HG03439 (cell line): ENCODE measurements around the gene TSHZ3.

Source experiments
- ATAC-seq: cut with Tn5 transposase; IDR thresholded peaks from one replicate; pipeline ENCODE4 v1.9.1; 2021; ENCODE audit warnings: mild to moderate bottlenecking, moderate library complexity; ENCODE audit not compliant: unreplicated experiment

The TSHZ3 gene

GRCh38 chr19:31314156-31314555 is 35.1 kb downstream of the TSHZ3 start:
- no peak for ATAC-seq

GRCh38 chr19:31313291-31314030 is 35.8 kb downstream of the TSHZ3 start:
- ATAC-seq: no peak

GRCh38 chr19:31312677-31313244 is 36.5 kb downstream of the TSHZ3 start:
- no peak for ATAC-seq

DNA sequence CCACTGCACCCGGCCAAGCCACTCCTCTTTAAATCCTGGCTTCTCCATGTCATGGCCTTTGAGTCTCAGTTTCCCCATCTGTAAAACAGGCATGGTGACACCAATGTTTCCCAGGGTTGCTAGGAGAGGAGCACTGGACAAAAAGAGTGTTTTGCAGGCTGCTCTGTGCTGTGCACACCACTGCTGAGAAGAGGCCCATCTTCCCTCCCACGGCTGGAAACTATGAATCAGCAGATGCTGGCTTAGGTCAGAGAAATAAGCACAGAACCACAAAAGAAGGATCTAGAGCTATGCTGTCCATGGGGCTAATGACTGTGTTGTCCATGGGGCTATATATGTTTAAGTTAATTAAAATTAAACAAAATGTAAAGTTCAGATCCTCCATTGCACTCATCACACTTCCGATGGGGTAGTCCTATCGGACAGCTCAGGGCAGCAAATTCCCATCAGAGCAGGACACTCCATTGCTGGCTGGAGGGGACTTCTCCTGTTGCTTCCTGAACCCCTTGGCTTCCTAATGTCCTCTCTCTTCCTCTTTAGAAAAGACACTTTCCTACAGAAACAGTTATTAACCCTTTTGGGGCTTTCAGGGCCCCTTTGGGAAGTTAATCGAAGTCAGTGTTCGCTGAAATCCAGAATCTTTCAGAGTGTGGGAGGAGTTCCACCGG is 37.1 kb downstream of the TSHZ3 start:
- ATAC-seq: no peak

DNA sequence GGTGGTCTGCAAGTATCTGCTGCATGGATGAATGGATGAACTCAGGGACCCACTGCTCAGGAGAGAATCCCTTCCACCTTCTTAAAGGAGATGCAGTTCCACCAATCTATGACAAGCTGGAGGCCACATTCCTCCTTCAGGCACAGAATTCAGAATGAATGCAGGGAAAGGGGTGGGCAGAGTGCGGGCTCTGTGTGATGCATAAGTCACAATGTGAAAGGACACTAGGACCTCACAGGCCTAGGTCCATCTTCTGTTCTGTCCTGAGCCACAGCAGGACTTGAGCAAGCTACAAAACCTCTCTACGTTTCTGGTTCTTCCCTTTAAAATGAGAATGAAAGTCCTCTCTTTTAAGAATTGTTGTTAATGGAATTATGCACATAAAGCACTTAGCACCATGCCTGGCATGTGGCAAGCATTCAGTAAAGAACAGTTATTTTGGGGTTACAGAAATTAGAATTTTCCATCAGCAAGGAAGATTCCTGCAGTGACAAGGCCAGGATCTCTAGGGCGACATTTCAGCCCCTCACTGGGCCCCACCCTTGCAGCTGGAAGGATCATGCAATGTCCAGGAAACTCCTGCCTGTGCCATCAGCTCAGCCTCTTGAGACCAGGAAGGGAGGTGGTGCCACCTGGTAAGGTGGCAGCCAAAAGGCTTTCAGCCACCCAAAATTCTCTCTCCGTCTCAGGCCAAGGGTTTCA is 38.7 kb downstream of the TSHZ3 start:
- ATAC-seq: no peak

- no peak for ATAC-seq
Measured at GRCh38 chr19:31308781-31309180, 40.5 kb downstream of the TSHZ3 start.

GRCh38 chr19:31307071-31307669 is 42.1 kb downstream of the TSHZ3 start:
- ATAC-seq: no peak

DNA sequence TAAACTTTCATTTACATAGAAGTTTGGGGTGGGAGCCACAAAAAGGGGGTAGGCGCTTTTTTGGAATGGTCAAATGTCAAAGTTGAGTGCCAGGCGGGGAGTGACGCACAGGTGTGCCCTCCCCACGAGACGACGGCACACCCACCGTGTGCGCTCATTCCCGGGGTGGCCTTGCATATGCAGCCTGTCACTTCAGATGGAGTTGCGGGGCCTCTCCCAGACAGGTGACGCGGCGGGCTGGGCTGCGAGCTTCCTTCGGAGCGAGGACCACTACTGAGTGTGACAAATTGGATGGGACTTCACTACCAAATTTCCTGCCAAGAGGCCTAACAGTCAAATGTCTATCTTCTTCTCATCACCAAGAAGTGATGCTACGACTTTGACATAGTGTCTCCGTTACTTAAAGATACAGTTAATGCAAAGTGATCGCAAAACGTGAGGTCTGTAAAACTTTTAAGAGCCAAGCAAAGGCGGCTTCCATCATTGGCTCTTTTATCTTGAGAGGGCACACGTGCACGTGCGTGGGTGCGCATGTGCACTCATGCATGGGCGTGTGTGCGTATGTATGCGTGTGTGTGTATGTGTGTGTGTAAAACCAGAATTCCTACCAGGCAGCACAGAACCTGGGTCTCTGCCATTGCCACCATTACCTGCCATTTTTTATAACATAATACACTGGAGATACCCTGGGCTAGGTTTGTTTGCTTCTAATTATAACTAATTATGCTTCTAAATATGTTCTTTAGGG is 43.1 kb downstream of the TSHZ3 start:
- ATAC-seq: no peak

GRCh38 chr19:31304831-31305312 is 44.4 kb downstream of the TSHZ3 start:
- no peak for ATAC-seq

- no peak for ATAC-seq
Measured at GRCh38 chr19:31303262-31303815, 45.9 kb downstream of the TSHZ3 start.

DNA sequence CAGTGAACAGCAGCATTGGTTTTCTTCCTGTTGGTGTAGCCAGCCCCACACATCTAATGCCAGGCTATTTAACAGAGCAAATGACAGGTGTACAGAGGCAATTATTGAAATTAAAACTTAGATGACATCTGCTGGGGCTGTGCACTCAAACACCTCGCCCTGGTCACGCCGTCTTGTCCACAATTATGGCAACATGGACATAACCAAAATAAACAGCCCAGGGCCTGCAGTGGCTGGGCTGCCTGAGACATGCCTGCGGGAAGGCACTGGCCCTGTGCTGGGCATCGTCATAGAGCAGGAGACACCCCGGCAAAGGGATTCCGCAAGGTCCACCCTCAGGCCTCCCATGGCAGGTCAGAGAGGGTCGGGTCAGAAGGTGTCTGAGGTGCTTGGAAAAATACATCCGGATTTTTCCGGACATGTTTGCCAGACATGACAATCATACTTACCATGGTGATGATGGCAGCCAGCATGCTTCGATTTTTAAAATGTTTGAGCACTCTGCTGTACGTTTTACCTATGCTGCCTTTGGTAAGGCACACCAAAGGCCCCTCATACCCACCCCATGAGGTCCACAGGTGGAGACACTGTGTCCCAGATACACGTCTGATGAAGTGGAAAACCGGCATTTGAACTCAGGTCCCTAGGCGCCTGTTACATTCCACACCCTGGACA is 47.8 kb downstream of the TSHZ3 start:
- ATAC-seq: no peak

DNA sequence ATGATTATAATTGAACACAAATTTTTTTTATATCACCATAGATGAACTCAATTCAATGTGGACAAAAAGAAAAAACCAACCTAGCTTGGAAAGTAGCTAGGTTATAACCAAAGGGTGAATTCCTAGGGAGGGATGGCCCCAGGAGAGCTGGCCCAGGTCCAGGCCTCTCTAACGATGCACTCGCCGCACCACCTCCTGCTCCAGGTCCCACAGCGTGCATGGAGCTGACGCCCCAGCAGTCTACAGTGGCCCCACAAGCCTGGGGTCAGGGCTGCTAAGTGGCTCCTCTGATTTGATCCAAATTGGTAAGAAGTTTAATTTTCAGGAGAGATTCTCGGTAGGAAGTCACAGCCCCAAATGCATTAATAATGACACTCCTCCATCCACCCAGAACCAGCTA is 48.8 kb downstream of the TSHZ3 start:
- no peak for ATAC-seq

- ATAC-seq: no peak
Measured at GRCh38 chr19:31299665-31300064, 49.6 kb downstream of the TSHZ3 start.

DNA sequence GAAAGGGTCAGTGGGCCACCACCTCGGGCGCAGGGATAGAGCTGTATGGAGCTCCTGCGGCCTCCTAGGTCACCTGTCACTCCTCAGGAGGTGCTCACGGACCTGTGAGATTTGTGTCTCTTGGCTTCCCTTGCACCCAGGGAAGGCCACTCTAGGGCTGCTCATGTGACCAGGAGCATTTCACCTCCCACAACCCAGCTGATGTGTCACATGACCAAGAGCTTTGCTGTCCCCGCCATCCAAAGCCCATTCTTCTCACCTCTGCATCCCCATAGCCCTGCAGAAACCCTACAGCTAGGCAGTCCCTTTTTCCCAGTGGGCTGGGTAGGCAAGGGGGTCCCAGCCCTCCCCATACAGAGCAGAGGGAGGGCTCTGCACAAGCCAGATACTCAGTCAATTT is 51.2 kb downstream of the TSHZ3 start:
- no peak for ATAC-seq

- no peak for ATAC-seq
Measured at GRCh38 chr19:31296741-31297390, 52.4 kb downstream of the TSHZ3 start.

- ATAC-seq: no peak
Measured at GRCh38 chr19:31294189-31294588, 55.0 kb downstream of the TSHZ3 start.

DNA sequence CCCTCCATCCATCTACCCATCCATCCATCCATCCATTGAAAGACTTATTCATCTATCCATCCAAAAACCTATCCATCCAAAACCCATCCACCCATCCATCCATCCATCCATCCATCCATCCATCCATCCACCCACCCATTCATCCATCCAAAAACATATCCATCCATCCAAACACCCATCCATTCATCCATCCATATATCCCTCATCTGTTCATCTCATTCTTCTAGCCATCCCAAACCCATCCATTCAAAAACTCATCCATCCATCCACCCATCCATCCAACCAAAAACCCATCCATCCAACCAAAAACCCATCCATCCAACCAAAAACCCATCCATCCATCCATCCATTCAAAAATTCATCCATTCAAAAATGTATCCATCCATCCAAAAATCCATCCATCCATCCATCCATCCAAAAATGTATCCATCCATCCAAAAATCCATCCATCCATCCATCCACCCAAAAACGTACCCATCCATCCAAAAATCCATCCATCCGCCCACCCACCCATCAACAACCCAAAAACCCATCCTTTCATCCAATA is 56.5 kb downstream of the TSHZ3 start:
- no peak for ATAC-seq

GRCh38 chr19:31290931-31291590 is 58.2 kb downstream of the TSHZ3 start:
- ATAC-seq: no peak
